WTC11 (cell line): ENCODE measurements around the gene KRT4.

ENCODE experiments used
- MYBL2 ChIP-seq: sonication (generic); formaldehyde crosslinking; IDR thresholded peaks from 2 replicates; pipeline ENCODE4 v1.8.1; 2023; ENCODE audit warnings: mild to moderate bottlenecking, moderate library complexity, missing genetic modification reagents
- NR2C2 ChIP-seq: sonication (generic); formaldehyde crosslinking; IDR thresholded peaks from 2 replicates; pipeline ENCODE4 v1.8.0; 2022; ENCODE audit warnings: mild to moderate bottlenecking, missing genetic modification reagents
- TF ChIP-seq, protein P1 (sequence below): sonication (generic); formaldehyde crosslinking; IDR thresholded peaks from 2 replicates; pipeline ENCODE4 v1.8.1; 2022; ENCODE audit warnings: mild to moderate bottlenecking, moderate library complexity, missing genetic modification reagents

DNA sequence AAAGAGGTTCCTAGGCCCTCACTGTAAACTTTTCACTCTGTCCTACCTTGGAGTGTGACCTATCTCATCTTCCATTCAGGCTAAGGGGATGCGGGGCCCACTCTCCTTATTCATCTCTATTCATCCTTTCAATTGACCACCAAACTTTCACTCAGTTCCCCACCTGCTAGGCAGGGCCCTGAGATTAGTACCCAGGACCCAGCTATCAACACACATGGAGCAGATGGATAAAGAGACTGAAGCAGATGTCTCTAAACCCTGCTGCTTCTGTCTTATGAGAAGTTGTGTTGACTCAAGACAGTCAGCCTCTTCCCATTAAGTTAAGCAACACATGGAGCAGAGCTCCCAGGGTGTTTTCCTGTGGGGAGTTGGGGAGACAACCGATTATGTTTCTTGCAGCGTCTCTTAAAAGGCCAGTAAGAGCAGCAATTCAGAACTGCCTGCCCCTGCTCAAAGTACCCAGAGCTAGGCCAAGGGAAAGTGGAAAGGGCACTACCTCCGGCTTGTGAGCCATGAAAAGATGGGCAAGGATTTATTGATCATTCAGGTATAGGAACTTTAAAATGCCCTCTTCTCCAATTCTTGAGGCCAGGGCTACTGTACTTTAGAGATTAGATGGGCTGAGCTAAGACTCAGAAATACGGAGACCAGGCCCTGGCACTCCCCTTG, 47.4 kb downstream of the KRT4 start:
- TF ChIP-seq, protein P1, sequence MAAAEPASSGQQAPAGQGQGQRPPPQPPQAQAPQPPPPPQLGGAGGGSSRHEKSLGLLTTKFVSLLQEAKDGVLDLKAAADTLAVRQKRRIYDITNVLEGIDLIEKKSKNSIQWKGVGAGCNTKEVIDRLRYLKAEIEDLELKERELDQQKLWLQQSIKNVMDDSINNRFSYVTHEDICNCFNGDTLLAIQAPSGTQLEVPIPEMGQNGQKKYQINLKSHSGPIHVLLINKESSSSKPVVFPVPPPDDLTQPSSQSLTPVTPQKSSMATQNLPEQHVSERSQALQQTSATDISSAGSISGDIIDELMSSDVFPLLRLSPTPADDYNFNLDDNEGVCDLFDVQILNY (CRISPR knock-in tag), result no peak
- TF ChIP-seq MYBL2, result no peak
- no peak for TF ChIP-seq NR2C2
